ENCODE results near the gene TMEM101.

- TF ChIP-seq EZH2 (IDR thresholded peaks at IDR 0.05; ENCODE audit: borderline replicate concordance, low read depth, low read length, severe bottlenecking) (no peak), CTCF (IDR thresholded peaks at IDR 0.05; ENCODE audit: borderline replicate concordance, extremely low read depth, low read length, poor library complexity, severe bottlenecking) (no peak)
Measured at GRCh38 chr17:43986225-43986981, 28.4 kb downstream of the TMEM101 start.
